Measurements from ENCODE around the gene BCAR1.

BCAR1 gene

GRCh38 chr16:75239542-75240122 is 11.8 kb downstream of the BCAR1 start:
- no peak overlapping the region for H3K4me3 ChIP-seq (ENCODE audit: low read depth, low read length)
- TF ChIP-seq, protein P1, sequence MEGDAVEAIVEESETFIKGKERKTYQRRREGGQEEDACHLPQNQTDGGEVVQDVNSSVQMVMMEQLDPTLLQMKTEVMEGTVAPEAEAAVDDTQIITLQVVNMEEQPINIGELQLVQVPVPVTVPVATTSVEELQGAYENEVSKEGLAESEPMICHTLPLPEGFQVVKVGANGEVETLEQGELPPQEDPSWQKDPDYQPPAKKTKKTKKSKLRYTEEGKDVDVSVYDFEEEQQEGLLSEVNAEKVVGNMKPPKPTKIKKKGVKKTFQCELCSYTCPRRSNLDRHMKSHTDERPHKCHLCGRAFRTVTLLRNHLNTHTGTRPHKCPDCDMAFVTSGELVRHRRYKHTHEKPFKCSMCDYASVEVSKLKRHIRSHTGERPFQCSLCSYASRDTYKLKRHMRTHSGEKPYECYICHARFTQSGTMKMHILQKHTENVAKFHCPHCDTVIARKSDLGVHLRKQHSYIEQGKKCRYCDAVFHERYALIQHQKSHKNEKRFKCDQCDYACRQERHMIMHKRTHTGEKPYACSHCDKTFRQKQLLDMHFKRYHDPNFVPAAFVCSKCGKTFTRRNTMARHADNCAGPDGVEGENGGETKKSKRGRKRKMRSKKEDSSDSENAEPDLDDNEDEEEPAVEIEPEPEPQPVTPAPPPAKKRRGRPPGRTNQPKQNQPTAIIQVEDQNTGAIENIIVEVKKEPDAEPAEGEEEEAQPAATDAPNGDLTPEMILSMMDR (IDR thresholded peaks at IDR 0.05; ENCODE audit: low read depth, low read length, missing control alignments): no peak
- DNase-seq (ENCODE audit: low read depth): no peak
- in situ Hi-C loops (cut with HindIII; ENCODE audit: low sequenced_read_pairs): loop anchor here (5.0 to 25.0 kb wide), 3 partner anchors 42 to 148 kb away; no protein-coding TSS in a partner anchor

DNA sequence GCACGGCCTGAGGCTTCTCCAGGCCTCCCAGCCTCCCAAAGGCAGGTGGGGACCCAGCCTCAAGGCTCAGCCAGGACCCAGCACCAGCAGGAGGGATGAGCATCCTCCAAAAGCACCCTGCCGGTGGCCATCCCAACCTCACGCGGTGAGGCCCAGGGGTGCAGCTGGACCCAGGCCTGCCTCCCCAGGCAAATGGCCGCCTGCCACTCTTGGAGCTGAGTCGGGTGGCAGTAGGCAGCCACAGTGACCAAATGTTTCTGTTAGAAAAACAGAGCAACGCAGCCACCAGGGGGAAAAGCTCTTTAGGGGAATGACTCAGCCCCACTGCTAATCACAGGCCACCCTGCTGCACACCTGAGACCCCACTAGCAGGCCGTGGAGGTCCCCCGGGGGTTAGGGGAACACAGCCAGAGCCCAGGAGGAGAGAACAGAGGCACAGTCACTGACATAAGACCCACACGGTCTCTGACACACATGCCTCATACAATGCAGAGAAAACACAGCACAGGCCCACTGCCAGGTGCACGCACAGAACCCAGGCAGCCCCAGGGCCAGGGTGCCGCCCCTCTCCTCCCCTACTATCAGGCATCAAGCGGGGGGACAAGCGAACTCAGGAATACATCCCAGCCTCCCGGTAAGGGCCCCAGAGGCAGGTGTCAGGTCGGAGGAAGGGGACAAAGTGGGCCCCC is 12.4 kb downstream of the BCAR1 start:
- TF ChIP-seq, protein P1 (IDR thresholded peaks at IDR 0.05; ENCODE audit: low read depth, low read length, missing control alignments): peak; percentile 29
- H3K4me3 ChIP-seq (ENCODE audit: low read depth, low read length): no peak overlapping the region
- in situ Hi-C loops (cut with HindIII; ENCODE audit: low sequenced_read_pairs): loop anchor here (5.0 to 25.0 kb wide), 3 partner anchors 42 to 148 kb away; no protein-coding TSS in a partner anchor
- no peak for DNase-seq (ENCODE audit: low read depth)

DNA sequence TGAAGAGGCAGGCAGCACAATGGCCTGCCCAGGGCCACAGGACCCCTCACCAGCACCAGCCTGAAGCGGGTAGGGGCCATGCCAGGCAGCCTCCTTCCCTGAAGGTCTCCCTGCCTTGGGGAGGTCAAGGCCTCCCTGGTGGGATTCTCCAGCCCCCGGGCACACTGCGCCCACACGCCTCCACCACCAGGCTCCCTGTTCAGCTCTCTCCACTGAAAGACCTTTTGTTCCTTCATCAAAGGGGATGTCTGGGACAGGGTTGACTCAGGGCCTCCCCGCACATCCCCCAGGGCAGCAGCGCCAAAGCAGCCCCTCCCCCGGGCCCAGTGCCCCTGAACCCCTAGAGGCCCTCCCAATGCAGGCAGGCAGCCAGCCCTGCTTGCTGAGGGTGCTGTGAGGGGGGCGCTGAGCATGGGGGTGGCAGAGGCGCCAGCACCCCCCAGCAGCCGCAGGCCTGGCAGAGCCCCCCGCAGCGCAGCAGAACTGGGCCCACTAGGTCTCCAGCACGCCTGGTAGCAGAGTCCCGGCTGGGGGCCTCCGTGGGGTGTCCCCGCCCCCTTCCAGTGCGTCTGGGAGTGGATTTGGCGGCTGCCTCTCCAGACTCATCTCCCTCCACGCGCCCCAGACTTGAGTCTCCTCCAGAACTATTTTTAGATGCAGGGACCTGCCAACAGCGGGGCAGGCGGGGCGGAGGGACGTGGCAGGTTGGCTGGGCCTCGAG is 13.1 kb downstream of the BCAR1 start:
- in situ Hi-C loops (cut with HindIII; ENCODE audit: low sequenced_read_pairs): loop anchor here (5.0 to 25.0 kb wide), 3 partner anchors 41 to 149 kb away; no protein-coding TSS in a partner anchor
- no peak overlapping the region for H3K4me3 ChIP-seq (ENCODE audit: low read depth, low read length)
- DNase-seq (ENCODE audit: low read depth): peak; percentile 75
- TF ChIP-seq, protein P1 (IDR thresholded peaks at IDR 0.05; ENCODE audit: low read depth, low read length, missing control alignments): no peak

GRCh38 chr16:75237398-75238131 is 13.9 kb downstream of the BCAR1 start:
- TF ChIP-seq, protein P1 (IDR thresholded peaks at IDR 0.05; ENCODE audit: low read depth, low read length, missing control alignments): no peak
- in situ Hi-C loops (cut with HindIII; ENCODE audit: low sequenced_read_pairs): loop anchor here (5.0 to 25.0 kb wide), 3 partner anchors 40 to 150 kb away; no protein-coding TSS in a partner anchor
- H3K4me3 ChIP-seq (ENCODE audit: low read depth, low read length): no peak overlapping the region
- DNase-seq (ENCODE audit: low read depth): no peak

GRCh38 chr16:75236736-75237397 is 14.6 kb downstream of the BCAR1 start:
- in situ Hi-C loops (cut with HindIII; ENCODE audit: low sequenced_read_pairs): loop anchor here (5.0 to 25.0 kb wide), 3 partner anchors 40 to 150 kb away; no protein-coding TSS in a partner anchor
- no peak overlapping the region for H3K4me3 ChIP-seq (ENCODE audit: low read depth, low read length)
- no peak for DNase-seq (ENCODE audit: low read depth)
- TF ChIP-seq, protein P1 (IDR thresholded peaks at IDR 0.05; ENCODE audit: low read depth, low read length, missing control alignments): no peak
